Parathyroid adenoma (tissue), 2 donors: ENCODE measurements around the gene MED7.
"Not testable (repeated sequence)": the region's sequence is repeated elsewhere in the genome, so short reads cannot be mapped to it uniquely, and the experiment has no call there.

Experiments
- H2AFZ ChIP-seq: fragments of 300-600 bp; sonication (generic); one replicate; pipeline ENCODE4 v1.7.0; 2017; ENCODE audit warnings: antibody characterized with exemption, mild to moderate bottlenecking
- H3K27ac ChIP-seq: fragments of 300-600 bp; sonication (generic); one replicate; pipeline ENCODE4 v1.7.0; 2017
- H3K27me3 ChIP-seq: fragments of 300-600 bp; sonication (generic); one replicate; pipeline ENCODE4 v1.7.0; 2017; ENCODE audit warnings: low read length; ENCODE audit not compliant: control insufficient read depth, insufficient read depth
- H3K36me3 ChIP-seq: fragments of 300-600 bp; sonication (generic); one replicate; pipeline ENCODE4 v1.7.0; 2017; ENCODE audit warnings: low read length; ENCODE audit not compliant: control insufficient read depth, insufficient read depth
- H3K4me1 ChIP-seq: fragments of 300-600 bp; sonication (generic); one replicate; pipeline ENCODE4 v1.7.0; 2017; ENCODE audit warnings: control low read depth
- H3K4me2 ChIP-seq: fragments of 300-600 bp; sonication (generic); one replicate; pipeline ENCODE4 v1.7.0; 2017; ENCODE audit warnings: low read length
- H3K4me3 ChIP-seq: fragments of 300-600 bp; sonication (generic); one replicate; pipeline ENCODE4 v1.7.0; 2017; ENCODE audit warnings: low read depth, low read length
- H3K79me2 ChIP-seq: fragments of 300-600 bp; sonication (generic); one replicate; pipeline ENCODE4 v1.7.0; 2017; ENCODE audit warnings: control low read depth
- H3K9ac ChIP-seq: fragments of 300-600 bp; sonication (generic); one replicate; pipeline ENCODE4 v1.7.0; 2017; ENCODE audit warnings: mild to moderate bottlenecking
- H3K9me3 ChIP-seq: fragments of 300-600 bp; sonication (generic); one replicate; pipeline ENCODE4 v1.7.0; 2017; ENCODE audit warnings: low read length; ENCODE audit not compliant: control insufficient read depth
- TF ChIP-seq, protein P1 (sequence below): fragments of 300-600 bp; sonication (generic); IDR thresholded peaks from one replicate; pipeline ENCODE4 v1.7.0; 2017; ENCODE audit warnings: antibody characterized with exemption, mild to moderate bottlenecking
- donor health status: primary hyperparathyroidism.

Gene MED7

DNA sequence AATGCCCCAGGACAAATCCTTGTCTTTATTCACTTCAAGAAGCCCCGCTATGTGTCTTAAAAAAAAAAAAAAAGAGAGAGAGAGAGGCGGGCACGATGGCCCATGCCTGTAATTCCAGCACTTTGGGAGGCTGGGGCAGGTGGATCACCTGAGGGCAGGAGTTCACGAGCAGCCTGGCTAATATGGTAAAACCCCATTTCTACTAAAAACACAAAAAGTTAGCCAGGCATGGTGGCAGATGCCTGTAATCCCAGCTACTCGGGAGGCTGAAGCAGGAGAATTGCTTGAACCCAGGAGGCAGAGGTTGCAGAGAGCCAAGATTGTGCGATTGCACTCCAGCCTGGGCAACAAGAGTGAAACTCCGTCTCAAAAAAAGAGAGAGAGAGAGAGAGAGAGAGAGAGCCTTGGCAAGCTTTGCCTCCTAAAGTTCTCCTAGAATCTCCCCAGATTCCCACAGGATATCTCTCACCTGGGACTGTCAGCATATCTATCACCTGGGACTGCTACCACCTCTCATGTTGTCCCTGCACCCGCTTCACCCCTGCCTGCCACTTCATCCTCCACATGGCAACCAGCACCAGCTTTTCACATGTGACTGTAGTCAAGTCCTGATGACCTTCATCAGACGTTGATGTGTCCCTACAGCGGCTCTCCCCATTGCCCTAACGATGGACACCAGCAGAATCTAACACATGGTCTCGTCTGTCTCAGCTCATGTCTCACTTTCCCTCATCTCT is 43.8 kb upstream of the MED7 start:
- Histone ChIP-seq H3K4me1 (no peaks in the 10 kb centered on the region), H3K27me3 (no peaks in the 10 kb centered on the region)
- TF ChIP-seq, protein P1, sequence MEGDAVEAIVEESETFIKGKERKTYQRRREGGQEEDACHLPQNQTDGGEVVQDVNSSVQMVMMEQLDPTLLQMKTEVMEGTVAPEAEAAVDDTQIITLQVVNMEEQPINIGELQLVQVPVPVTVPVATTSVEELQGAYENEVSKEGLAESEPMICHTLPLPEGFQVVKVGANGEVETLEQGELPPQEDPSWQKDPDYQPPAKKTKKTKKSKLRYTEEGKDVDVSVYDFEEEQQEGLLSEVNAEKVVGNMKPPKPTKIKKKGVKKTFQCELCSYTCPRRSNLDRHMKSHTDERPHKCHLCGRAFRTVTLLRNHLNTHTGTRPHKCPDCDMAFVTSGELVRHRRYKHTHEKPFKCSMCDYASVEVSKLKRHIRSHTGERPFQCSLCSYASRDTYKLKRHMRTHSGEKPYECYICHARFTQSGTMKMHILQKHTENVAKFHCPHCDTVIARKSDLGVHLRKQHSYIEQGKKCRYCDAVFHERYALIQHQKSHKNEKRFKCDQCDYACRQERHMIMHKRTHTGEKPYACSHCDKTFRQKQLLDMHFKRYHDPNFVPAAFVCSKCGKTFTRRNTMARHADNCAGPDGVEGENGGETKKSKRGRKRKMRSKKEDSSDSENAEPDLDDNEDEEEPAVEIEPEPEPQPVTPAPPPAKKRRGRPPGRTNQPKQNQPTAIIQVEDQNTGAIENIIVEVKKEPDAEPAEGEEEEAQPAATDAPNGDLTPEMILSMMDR, result no peak

DNA sequence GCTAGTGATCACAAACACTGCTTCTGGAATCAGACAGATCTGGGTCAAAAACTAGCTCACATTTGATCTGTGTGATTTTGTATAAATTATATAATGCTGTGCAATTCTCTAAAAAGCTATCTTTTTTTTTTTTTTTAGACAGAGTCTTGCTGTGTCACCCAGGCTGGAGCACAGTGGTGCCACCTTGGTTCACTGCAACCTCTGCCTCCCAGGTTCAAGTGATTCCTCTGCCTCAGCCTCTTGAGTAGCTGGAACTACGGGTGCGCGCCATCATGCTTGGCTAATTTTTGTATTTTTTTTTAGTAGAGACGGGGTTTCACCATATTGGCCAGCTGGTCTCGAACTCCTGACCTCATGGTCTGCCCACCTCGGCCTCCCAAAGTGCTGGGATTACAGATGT is 42.5 kb upstream of the MED7 start:
- H3K27ac ChIP-seq, H3K79me2 ChIP-seq, H3K9me3 ChIP-seq, H2AFZ ChIP-seq, H3K27me3 ChIP-seq, H3K4me3 ChIP-seq, H3K4me1 ChIP-seq, H3K4me2 ChIP-seq, H3K36me3 ChIP-seq, H3K9ac ChIP-seq: not testable (repeated sequence)

More for the DNA sequence above, 43.8 kb upstream of the MED7 start:
- Histone ChIP-seq H3K79me2 (no peaks in the 10 kb centered on the region), H3K4me2 (no peak overlapping the region), H3K9me3 (no peaks in the 10 kb centered on the region), H3K36me3 (no peaks in the 10 kb centered on the region), H3K27ac (no peak overlapping the region), H3K4me3 (no peak overlapping the region), H2AFZ (no peak overlapping the region), H3K9ac (no peak overlapping the region)

DNA sequence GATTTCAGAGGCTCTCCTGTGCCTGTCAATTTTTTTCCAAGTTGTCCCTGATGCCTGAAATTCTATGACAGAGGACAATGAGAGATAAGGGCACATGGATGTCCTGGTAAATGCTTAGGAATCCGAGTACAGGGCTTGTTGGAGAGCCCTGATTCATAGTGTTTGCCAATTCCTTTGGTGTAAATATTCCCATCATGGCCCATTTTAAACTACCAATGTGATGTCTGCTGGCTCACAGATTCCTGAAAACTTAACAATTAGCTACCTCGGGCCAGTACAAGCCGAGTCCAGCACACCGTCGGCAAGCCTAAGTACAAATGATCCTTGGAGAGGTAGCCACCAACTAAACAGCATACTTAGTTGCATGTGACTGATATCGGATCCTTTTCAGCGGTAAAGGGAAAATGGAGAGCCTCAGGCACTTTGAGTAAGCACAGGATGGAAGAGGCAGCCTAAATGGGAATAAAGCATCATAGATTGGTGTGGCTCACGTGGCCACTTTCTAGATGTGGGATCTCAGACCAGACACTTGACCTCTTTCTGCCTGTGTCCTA is 41.5 kb upstream of the MED7 start:
- H3K4me3 ChIP-seq, result no peak overlapping the region
- TF ChIP-seq, protein P1, result no peak

DNA sequence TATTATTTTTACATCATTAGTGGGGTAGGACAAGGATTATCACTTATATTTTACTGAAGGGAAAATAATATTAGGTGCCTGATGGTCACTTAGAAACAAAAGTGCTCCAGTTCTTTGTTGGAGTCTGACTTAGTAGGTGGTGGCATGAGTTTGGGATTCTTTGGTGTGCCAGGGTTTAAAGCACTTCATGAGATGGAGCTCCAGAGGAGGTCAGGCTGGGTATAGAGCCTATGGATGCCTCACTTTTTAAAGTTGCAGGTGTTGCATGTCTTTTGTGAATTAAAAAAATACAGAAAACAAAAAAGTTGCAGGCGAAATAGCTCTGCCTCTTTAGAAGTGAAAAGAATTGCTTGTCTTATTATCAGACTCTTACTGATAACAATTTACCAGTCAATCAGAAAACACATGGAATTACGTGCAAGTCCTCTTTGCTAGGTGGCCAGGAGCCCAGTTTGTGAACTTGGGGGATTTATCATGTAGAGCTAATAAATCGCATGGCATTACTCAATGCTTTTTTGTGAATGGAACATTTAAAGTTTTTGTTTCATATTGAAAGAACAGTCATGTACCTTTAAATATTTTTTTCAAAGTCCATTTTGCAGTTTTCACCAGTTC is 39.6 kb upstream of the MED7 start:
- Histone ChIP-seq H3K79me2 (no peaks in the 10 kb centered on the region), H3K4me2 (no peak overlapping the region), H2AFZ (no peak overlapping the region), H3K36me3 (no peaks in the 10 kb centered on the region), H3K4me1 (no peaks in the 10 kb centered on the region), H3K9me3 (no peaks in the 10 kb centered on the region), H3K4me3 (no peak overlapping the region), H3K9ac (no peak overlapping the region), H3K27ac (no peak overlapping the region), H3K27me3 (no peaks in the 10 kb centered on the region)
- TF ChIP-seq, protein P1, result no peak

More for the DNA sequence above, 41.5 kb upstream of the MED7 start:
- Histone ChIP-seq H3K4me2 (no peak overlapping the region), H3K36me3 (no peaks in the 10 kb centered on the region), H3K27me3 (no peaks in the 10 kb centered on the region), H3K27ac (no peak overlapping the region), H3K79me2 (no peaks in the 10 kb centered on the region), H3K9me3 (no peaks in the 10 kb centered on the region), H3K4me1 (no peaks in the 10 kb centered on the region), H3K9ac (no peak overlapping the region), H2AFZ (no peak overlapping the region)

DNA sequence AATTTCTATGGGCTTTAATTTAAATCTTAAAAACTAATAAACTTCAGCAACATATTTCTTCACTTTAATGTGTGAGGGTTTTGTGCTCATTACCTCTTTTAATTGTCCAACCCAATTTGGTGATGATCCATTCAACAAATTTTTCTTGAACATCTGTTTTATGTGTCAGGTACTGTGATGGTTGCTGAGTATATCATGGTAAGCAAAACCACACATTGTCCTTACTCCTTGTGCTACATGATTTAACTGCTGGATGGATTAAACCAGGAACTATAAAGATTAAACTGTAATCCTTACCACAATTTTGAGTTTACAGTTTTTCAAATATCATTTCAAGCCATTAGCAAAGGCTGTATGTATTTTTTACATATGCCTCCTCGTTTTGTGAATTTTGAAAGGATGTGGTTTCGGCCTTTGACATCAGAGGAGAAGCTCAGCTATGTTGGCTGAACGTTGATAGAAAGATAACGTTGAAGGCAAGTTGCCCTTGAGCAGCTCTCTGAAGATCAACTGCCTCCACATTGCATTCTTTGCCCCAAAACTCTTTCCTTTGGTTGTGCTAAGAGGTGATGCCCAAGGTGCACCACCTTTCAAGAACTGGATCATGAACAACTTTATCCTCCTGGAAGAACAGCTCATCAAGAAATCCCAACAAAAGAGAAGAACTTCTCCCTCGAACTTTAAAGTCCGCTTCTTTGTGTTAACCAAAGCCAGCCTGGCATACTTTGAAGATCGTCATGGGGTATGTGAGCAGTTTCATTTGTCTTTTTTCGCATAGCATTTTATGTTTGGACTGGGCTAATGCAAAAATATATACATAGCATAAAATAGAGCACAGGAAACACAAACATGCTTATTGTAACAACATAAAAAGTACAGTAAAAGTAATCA is 38.0 kb upstream of the MED7 start, which contains the start of gene ITK:
ITK (plus strand) TSS at position 467 of the 891 bp plus-strand sequence; CDS start at position 605, 138 bp downstream.
- TF ChIP-seq, protein P1, result no peak
- H3K4me2 ChIP-seq, result no peak within 1 kb of the TSS
- H3K4me1 ChIP-seq, result no peaks in the 10 kb centered on the region
- no peaks in the 10 kb centered on the region for H3K79me2 ChIP-seq
- no peak within 1 kb of the TSS for H3K9ac ChIP-seq
- H2AFZ ChIP-seq, result no peak within 1 kb of the TSS
- no peak within 1 kb of the TSS for H3K27ac ChIP-seq
- H3K27me3 ChIP-seq, result no peaks in the 10 kb centered on the region
- no peaks in the 10 kb centered on the region for H3K9me3 ChIP-seq
- no peaks in the 10 kb centered on the region for H3K36me3 ChIP-seq
- no peak within 1 kb of the TSS for H3K4me3 ChIP-seq
